Measurements from ENCODE around the gene MAPT. TPM values are rescaled to one million over a fixed set of nuclear protein-coding genes. Genes with fewer than 3 reads are reported as not detected.
"Not testable (repeated sequence)": the region's sequence is repeated elsewhere in the genome, so short reads cannot be mapped to it uniquely, and the experiment has no call there.

MAPT gene
- total RNA-seq, 4 donors from 2014 or later = 4.2 to 11.1 (median 7.3) TPM

DNA sequence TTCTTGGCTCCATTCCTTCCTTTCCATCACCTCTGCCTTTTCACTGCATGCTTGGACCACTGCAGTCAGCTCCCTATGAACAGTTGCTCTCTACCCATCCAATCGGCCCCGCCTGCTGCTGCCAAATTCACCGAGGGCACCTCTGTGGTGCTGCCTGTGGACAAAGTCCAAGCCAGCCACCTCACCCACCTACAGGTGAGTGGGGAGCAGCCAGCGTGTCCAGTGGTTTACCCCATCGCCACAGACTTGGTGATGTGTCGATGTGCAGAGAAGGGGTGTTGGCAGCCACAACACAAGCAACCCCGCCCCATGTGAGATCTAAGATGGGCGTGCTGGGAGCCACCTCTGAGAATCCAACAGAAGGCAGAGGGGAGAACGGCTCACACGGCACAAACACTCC, 61.0 kb downstream of the MAPT start:
- 87% methylated on average over 10 of the region's 10 CpGs for WGBS
- intact Hi-C loops (cut with DNase I) = no loop called here

DNA sequence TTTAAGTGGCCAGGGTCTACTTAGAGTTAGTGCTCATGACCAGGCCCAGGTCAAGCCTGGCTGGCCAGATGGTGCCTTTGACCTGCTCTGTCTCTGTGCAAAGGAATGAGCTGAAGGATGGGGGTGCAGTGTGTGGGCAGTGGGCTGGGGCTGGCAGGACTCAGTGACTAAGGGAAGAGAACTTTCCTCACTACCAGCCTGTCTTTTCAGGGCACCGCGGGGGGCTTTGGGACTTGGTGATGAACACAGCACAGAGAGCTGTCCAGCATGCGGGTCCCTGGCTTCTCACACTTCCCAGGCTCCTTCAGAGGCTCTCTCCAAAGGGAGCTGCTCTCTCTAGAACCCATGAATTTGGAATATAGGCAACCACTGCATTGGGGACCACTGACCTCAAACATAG, 61.7 kb downstream of the MAPT start:
- TF ChIP-seq, protein P1, sequence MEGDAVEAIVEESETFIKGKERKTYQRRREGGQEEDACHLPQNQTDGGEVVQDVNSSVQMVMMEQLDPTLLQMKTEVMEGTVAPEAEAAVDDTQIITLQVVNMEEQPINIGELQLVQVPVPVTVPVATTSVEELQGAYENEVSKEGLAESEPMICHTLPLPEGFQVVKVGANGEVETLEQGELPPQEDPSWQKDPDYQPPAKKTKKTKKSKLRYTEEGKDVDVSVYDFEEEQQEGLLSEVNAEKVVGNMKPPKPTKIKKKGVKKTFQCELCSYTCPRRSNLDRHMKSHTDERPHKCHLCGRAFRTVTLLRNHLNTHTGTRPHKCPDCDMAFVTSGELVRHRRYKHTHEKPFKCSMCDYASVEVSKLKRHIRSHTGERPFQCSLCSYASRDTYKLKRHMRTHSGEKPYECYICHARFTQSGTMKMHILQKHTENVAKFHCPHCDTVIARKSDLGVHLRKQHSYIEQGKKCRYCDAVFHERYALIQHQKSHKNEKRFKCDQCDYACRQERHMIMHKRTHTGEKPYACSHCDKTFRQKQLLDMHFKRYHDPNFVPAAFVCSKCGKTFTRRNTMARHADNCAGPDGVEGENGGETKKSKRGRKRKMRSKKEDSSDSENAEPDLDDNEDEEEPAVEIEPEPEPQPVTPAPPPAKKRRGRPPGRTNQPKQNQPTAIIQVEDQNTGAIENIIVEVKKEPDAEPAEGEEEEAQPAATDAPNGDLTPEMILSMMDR (IDR thresholded peaks at IDR 0.05) = no peak
- TF ChIP-seq POLR2A (IDR thresholded peaks at IDR 0.05; ENCODE audit: low read depth) (no peak), POLR2AphosphoS5 (IDR thresholded peaks at IDR 0.05) (no peak), EP300 (IDR thresholded peaks at IDR 0.05) (no peak)
- Histone ChIP-seq H3K4me3 (no peak overlapping the region), H3K27me3 (peaks cover 0 to 13% (median 0%) of the 10 kb centered on the region in 4 donors), H3K9me3 (no peaks in the 10 kb centered on the region), H3K36me3 (no peaks in the 10 kb centered on the region), H3K4me1 (no peaks in the 10 kb centered on the region), H3K27ac (replicated peaks in 1 of 4) (no peak overlapping the region)
- intact Hi-C loops (cut with DNase I) = no loop called here
- DNase-seq (ENCODE audit: extremely low spot score) = no peak
- 86% methylated on average over 3 of the region's 3 CpGs for WGBS

More for the DNA sequence above, 61.0 kb downstream of the MAPT start:
- no peak overlapping the region for H3K4me3 ChIP-seq
- H3K4me1 ChIP-seq = no peaks in the 10 kb centered on the region
- no peaks in the 10 kb centered on the region for H3K36me3 ChIP-seq
- peaks cover 0 to 21% (median 0%) of the 10 kb centered on the region in 4 donors for H3K27me3 ChIP-seq
- no peak overlapping the region for H3K27ac ChIP-seq (replicated peaks in 1 of 4)
- TF ChIP-seq POLR2AphosphoS5 (IDR thresholded peaks at IDR 0.05) = no peak
- no peak for TF ChIP-seq POLR2A (IDR thresholded peaks at IDR 0.05; ENCODE audit: low read depth)
- no peak for TF ChIP-seq EP300 (IDR thresholded peaks at IDR 0.05)
- TF ChIP-seq, protein P1 (IDR thresholded peaks at IDR 0.05) = no peak
- no peaks in the 10 kb centered on the region for H3K9me3 ChIP-seq
- DNase-seq (ENCODE audit: extremely low spot score) = no peak

DNA sequence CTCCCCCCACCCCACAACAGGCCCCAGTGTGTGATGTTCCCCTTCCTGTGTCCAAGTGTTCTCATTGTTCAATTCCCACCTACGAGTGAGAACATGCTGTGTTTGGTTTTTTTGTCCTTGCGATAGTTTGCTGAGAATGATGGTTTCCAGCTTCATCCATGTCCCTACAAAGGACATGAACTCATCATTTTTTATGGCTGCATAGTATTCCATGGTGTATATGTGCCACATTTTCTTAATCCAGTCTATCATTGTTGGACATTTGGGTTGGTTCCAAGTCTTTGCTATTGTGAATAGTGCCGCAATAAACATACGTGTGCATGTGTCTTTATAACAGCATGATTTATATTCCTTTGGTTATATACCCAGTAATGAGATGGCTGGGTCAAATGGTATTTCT, 62.4 kb downstream of the MAPT start:
- WGBS = 98% methylated on average over 4 of the region's 4 CpGs

DNA sequence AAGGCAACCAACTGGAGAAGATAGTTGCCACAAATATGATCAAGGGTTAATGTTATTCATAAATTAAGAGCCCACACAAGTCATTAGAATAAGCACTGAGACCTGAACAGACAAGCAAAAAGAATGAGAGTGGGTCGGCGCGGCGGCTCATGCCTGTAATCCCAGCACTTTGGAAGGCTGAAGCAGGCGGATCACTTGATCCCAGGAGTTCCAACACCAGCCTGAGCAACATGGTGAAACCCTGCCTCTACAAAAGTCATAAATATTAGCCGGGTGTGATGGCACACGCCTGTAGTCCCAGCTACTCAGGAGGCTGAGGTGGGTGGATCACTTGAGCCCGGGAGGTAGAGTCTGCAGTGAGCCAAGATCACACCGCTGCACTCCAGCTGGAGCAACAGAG, 64.0 kb downstream of the MAPT start:
- WGBS = 84% methylated on average over 9 of the region's 9 CpGs
- Histone ChIP-seq H3K36me3 (peaks cover 0 to 5% (median 0%) of the 10 kb centered on the region in 4 donors), H3K4me1 (no peaks in the 10 kb centered on the region), H3K4me3 (no peak overlapping the region), H3K27ac (replicated peaks in 1 of 4) (no peak overlapping the region), H3K27me3 (no peaks in the 10 kb centered on the region), H3K9me3 (no peaks in the 10 kb centered on the region)
- TF ChIP-seq POLR2AphosphoS5 (IDR thresholded peaks at IDR 0.05) (no peak), POLR2A (IDR thresholded peaks at IDR 0.05; ENCODE audit: low read depth) (no peak), EP300 (IDR thresholded peaks at IDR 0.05) (no peak)
- TF ChIP-seq, protein P1 (IDR thresholded peaks at IDR 0.05) = no peak
- intact Hi-C loops (cut with DNase I) = no loop called here
- DNase-seq (ENCODE audit: extremely low spot score) = no peak

More for the DNA sequence above, 62.4 kb downstream of the MAPT start:
- DNase-seq (ENCODE audit: extremely low spot score); H3K27ac ChIP-seq (replicated peaks in 1 of 4); H3K4me1 ChIP-seq; H3K36me3 ChIP-seq; intact Hi-C loops (cut with DNase I); H3K9me3 ChIP-seq; H3K27me3 ChIP-seq; H3K4me3 ChIP-seq: not testable (repeated sequence)

DNA sequence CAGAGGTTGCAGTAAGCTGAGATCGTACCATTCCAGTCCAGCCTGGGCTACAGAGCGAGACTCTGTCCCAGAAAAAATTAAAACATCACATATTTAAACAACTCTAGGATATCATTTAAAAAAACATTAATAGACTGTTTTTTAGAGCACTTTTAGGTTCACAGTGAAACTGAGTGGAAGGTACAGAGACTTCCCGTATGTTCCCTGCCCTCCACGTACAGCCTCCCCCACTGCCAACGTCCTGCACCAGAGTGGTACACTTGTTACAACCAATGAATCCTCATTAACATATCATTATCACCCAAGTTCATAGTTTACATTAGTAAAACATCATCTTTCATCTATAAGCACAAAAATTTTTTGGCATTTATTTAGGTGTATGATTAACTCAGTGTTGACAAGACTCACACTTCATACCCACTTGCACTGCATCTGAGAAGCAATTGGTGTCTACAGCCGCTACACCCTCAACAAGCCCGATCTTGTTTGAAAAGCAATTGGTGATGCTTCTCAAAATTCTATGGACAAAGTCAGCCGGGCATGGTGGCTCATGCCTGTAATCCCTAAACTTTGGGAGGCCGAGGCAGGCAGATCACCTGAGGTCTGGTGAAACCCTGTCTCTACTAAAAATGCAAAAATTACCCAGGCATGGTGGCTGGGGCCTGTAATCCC, 64.8 kb downstream of the MAPT start:
- intact Hi-C loops (cut with DNase I) = no loop called here
- Histone ChIP-seq H3K27ac (replicated peaks in 1 of 4) (no peak overlapping the region), H3K9me3 (no peaks in the 10 kb centered on the region), H3K4me1 (no peaks in the 10 kb centered on the region), H3K36me3 (peaks cover 0 to 7% (median 0%) of the 10 kb centered on the region in 4 donors), H3K27me3 (no peaks in the 10 kb centered on the region), H3K4me3 (no peak overlapping the region)
- 87% methylated on average over 9 of the region's 9 CpGs for WGBS
- no peak for DNase-seq (ENCODE audit: extremely low spot score)
- TF ChIP-seq EP300 (IDR thresholded peaks at IDR 0.05) = no peak
- TF ChIP-seq, protein P1 (IDR thresholded peaks at IDR 0.05) = no peak
